ENCODE results near the gene CCDC93. TPM values are rescaled to one million over a fixed set of nuclear protein-coding genes. Genes with fewer than 3 reads are reported as not detected.

The CCDC93 gene
- total RNA-seq, 6 donors from 2014 or later, result 19.6 to 141 (median 38.8) TPM

GRCh38 chr2:117985092-117985491 lies 28.8 kb downstream of the CCDC93 start:
- Histone ChIP-seq H3K27ac (no peak overlapping the region), H3K36me3 (peaks cover 0 to 47% (median 25%) of the 10 kb centered on the region in 4 donors), H3K4me3 (no peak overlapping the region), H3K27me3 (no peaks in the 10 kb centered on the region), H3K9me3 (no peaks in the 10 kb centered on the region), H3K4me1 (peaks cover 0 to 8% (median 4%) of the 10 kb centered on the region in 4 donors)
- ATAC-seq (ENCODE audit: low FRiP score in 2 of 2) (no peak), DNase-seq (no peak)
- WGBS, 2 donors, result 92 to 93% methylated on average over 2 of the region's 2 CpGs
- TF ChIP-seq POLR2AphosphoS5 (IDR thresholded peaks at IDR 0.05) (no peak), POLR2A (IDR thresholded peaks at IDR 0.05) (no peak), CTCF (IDR thresholded peaks at IDR 0.05) (no peak), EP300 (IDR thresholded peaks at IDR 0.05) (no peak)

GRCh38 chr2:117984208-117984607 lies 29.7 kb downstream of the CCDC93 start:
- Histone ChIP-seq H3K36me3 (peaks cover 0 to 44% (median 21%) of the 10 kb centered on the region in 4 donors), H3K4me1 (peaks cover 0 to 15% (median 4%) of the 10 kb centered on the region in 4 donors), H3K27ac (no peak overlapping the region), H3K9me3 (no peaks in the 10 kb centered on the region), H3K4me3 (no peak overlapping the region), H3K27me3 (no peaks in the 10 kb centered on the region)
- 58 to 86% methylated on average over 2 of the region's 2 CpGs for WGBS, 2 donors
- no peak for DNase-seq
- TF ChIP-seq EP300 (IDR thresholded peaks at IDR 0.05) (no peak), CTCF (IDR thresholded peaks at IDR 0.05) (no peak), POLR2A (IDR thresholded peaks at IDR 0.05) (no peak), POLR2AphosphoS5 (IDR thresholded peaks at IDR 0.05) (no peak)
- no peak for ATAC-seq (ENCODE audit: low FRiP score in 2 of 2)

GRCh38 chr2:117983040-117983439 lies 30.8 kb downstream of the CCDC93 start:
- Histone ChIP-seq H3K27ac (no peak overlapping the region), H3K36me3 (peaks cover 0 to 38% (median 20%) of the 10 kb centered on the region in 4 donors), H3K9me3 (no peaks in the 10 kb centered on the region), H3K27me3 (no peaks in the 10 kb centered on the region), H3K4me3 (no peak overlapping the region), H3K4me1 (peaks cover 0 to 15% (median 4%) of the 10 kb centered on the region in 4 donors)
- DNase-seq (no peak), ATAC-seq (ENCODE audit: low FRiP score in 2 of 2) (no peak)
- 93% methylated on average over 3 of the region's 3 CpGs for WGBS, 2 donors
- no peak for TF ChIP-seq POLR2AphosphoS5 (IDR thresholded peaks at IDR 0.05)
- no peak for TF ChIP-seq EP300 (IDR thresholded peaks at IDR 0.05)
- no peak for TF ChIP-seq POLR2A (IDR thresholded peaks at IDR 0.05)
- no peak for TF ChIP-seq CTCF (IDR thresholded peaks at IDR 0.05)

GRCh38 chr2:117982376-117983033 lies 31.4 kb downstream of the CCDC93 start:
- Histone ChIP-seq H3K4me1 (peaks cover 0 to 15% (median 4%) of the 10 kb centered on the region in 4 donors), H3K36me3 (peaks cover 0 to 41% (median 24%) of the 10 kb centered on the region in 4 donors), H3K27me3 (no peaks in the 10 kb centered on the region), H3K9me3 (no peaks in the 10 kb centered on the region), H3K27ac (no peak overlapping the region), H3K4me3 (no peak overlapping the region)
- ATAC-seq (ENCODE audit: low FRiP score in 2 of 2) (no peak), DNase-seq (no peak)
- TF ChIP-seq CTCF (IDR thresholded peaks at IDR 0.05) (no peak), POLR2AphosphoS5 (IDR thresholded peaks at IDR 0.05) (no peak), EP300 (IDR thresholded peaks at IDR 0.05) (no peak), POLR2A (IDR thresholded peaks at IDR 0.05) (no peak)
- 92 to 93% methylated on average over 5 of the region's 5 CpGs for WGBS, 2 donors

GRCh38 chr2:117981810-117982209 lies 32.1 kb downstream of the CCDC93 start:
- H3K4me1 ChIP-seq, result peaks cover 0 to 15% (median 4%) of the 10 kb centered on the region in 4 donors
- 94 to 95% methylated on average over 1 of the region's 1 CpG for WGBS, 2 donors
- H3K27ac ChIP-seq, result no peak overlapping the region
- TF ChIP-seq POLR2A (IDR thresholded peaks at IDR 0.05) (no peak), EP300 (IDR thresholded peaks at IDR 0.05) (no peak), POLR2AphosphoS5 (IDR thresholded peaks at IDR 0.05) (no peak), CTCF (IDR thresholded peaks at IDR 0.05) (no peak)
- ATAC-seq (ENCODE audit: low FRiP score in 2 of 2), result no peak
- no peaks in the 10 kb centered on the region for H3K27me3 ChIP-seq
- no peak overlapping the region for H3K4me3 ChIP-seq
- H3K36me3 ChIP-seq, result peaks cover 0 to 45% (median 28%) of the 10 kb centered on the region in 4 donors
- no peak for DNase-seq
- H3K9me3 ChIP-seq, result no peaks in the 10 kb centered on the region
